Cortex of kidney (tissue), 1 donor: ENCODE measurements around the gene FRK.
"Not testable (repeated sequence)": the region's sequence is repeated elsewhere in the genome, so short reads cannot be mapped to it uniquely, and the experiment has no call there.

Experiments
- DNase-seq: peaks from one replicate; lab custom pipeline; 2025; lab: John Stamatoyannopoulos, UW

FRK gene

DNA sequence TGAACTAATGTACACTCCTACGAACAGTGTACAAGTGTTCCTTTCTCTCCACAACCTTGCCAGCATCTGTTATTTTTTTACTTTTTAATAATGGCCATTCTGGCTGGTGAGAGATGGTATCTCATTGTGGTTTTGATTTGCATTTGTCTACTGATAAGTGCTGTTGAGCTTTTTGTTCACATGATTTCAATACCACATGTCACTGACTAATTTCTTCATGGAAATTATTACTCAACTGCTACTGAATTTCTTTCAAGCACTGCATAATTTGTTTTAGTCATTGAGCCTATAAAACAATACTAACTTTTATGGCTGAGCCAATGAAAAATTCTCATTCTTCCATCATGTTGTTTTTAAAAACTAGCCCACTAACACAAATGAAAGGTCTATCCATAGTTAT lies 115.4 kb downstream of the FRK start:
- no peak for DNase-seq

DNA sequence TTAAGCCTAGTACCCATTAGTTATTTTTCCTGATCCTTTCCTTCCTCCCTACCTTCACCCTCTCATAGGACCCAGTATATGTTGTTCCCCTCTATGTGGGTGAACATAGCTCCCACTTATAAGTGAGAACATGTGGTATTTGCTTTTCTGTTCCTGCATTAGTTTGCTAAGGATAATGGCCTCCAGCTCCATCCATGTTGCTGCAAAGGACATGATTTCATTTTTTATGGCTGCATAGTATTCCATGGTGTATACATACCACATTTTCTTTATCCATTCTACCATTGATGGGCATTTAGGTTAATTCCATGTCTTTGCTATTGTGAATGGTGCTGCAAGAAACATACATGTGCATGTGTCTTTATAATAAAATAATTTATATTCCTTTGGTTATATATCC lies 115.9 kb downstream of the FRK start:
- not testable (repeated sequence) for DNase-seq

DNA sequence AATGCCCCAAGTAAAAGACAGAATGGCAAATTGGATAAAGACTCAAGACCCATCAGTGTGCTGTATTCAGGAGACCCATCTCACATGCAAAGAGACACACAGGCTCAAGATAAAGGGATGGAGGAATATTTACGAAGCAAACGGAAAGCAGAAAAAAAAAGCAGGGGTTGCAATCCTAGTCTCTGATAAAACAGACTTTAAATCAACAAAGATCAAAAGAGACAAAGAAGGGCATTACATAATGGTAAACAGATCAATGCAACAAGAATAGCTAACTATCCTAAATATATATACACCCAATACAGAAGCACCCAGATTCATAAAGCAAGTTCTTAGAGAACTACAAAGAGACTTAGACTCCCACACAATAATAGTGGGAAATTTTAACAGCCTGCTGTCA lies 123.2 kb downstream of the FRK start:
- not testable (repeated sequence) for DNase-seq

DNA sequence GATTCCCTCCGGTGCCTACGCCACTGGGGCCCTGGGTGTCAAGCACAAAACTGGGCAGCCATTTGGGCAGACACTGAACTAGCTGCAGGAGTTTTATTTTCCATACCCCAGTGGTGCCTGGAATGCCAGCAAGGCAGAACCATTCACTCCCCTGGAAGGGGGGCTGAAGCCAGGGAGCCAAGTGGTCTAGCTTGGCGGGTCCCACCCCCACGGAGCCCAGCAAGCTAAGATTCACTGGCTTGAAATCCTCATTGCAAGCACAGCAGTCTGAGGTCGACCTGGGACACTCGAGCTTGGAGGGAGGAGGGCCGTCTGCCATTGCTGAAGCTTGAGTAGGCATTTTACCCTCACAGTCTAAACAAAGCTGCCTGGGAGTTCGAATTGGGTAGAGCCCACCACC lies 125.3 kb downstream of the FRK start:
- no peak for DNase-seq

DNA sequence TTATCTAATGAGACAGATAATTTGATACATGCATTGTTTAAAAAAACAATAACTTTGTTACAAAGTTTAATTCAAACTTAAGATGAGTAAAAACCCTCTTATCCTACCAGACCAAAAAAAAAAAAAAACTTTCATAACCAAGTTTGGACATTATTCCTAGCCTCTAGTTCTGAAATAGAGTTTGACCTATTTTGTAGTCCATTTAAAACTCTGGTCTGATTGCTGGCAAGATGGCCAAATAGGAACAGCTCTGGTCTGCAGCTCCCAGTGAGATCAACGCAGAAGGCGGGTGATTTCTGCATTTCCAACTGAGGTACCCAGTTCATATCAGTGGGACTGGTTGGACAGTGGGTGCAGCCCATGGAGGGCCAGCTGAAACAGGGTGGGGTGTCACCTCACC lies 125.9 kb downstream of the FRK start:
- DNase-seq: no peak

DNA sequence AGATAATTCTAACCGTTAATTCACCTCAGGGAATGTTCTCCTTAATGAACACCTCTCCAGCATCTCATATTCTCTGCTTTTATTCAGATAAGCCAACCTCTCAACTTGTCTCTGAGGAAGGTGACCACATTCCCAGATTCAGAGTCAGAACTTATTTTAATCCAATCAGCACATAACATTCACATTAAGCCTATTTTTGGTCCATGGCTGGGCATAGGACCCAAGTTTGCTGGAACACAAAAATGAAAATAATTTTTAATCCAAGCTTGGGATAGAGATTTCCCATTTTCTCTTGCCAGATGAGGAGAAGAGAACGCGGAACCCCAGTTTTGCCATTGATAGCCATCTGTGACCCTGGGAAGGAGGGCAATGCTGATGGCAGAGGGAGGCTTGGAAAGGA lies 126.5 kb downstream of the FRK start:
- DNase-seq: no peak

DNA sequence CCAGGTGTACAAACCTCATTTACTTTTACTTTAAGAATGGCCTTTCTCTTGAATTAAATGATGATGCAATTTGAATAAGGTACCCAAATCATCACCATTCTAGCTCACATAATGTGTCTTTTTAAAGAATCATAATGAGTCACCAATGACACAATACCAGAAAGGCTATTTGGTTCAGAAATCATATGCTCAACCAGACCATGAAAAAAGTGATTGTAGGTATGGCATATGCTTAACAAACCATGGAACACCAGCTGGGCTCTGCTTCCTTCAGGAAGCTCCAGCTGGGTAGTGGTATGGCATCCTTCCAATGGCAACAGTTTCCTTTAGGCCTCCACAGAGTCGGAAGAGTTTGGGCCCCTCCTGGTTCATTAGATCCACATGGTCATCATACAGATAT lies 128.2 kb downstream of the FRK start:
- no peak for DNase-seq

DNA sequence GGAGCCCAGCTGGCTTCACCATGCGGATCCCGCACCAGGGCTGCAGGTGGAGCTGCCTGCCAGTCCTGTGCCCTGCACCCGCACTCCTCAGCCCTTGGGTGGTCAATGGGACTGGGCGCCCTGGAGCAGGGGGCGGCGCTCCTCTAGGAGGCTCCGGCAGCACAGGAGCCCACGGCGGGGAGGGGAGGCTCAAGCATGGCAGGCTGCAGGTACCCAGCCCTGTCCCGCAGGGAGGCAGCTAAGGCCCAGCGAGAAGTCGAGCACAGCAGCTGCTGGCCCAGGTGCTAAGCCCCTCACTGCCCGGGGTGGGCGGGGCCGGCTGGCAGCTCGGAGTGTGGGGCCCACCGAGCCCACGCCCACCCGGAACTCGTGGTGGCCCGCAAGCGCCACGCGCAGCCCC lies 132.7 kb downstream of the FRK start:
- DNase-seq: not testable (repeated sequence)

DNA sequence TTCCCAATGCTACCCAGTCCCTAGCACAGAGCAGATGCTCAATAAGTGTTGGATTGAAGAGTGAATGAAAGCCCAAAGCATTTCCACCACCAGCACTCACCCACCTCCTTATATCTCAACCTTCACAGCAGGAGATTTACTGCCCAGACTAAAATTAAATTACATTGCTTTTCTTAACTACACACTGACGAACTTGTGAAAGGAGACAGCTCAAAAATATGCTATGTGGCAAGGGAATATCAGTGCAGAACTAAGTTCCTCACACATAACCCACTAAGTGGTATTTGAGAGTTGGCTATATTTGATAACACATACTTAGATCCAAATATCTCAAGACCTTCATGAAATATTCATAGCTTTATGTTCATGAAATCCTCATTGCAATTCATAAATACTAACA lies 137.7 kb downstream of the FRK start:
- no peak for DNase-seq

DNA sequence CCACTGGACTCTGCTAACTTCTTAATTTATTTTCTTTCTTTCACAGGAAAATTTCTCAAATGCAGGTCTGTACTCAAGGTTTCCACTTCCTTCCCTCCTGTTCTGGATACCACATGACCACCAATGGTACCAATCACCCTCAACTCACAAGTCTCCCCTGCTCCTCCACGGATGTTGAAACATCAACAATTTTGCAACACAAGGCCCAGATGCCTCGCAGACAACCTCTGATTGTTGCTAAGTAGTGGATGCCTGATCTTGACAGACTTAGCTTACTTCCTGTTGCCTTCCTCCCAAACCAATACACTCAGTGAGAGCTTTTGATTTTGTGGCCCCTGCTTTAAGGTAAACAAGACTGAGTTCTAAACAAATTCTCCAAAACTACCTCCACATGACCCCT lies 146.6 kb downstream of the FRK start:
- no peak for DNase-seq

DNA sequence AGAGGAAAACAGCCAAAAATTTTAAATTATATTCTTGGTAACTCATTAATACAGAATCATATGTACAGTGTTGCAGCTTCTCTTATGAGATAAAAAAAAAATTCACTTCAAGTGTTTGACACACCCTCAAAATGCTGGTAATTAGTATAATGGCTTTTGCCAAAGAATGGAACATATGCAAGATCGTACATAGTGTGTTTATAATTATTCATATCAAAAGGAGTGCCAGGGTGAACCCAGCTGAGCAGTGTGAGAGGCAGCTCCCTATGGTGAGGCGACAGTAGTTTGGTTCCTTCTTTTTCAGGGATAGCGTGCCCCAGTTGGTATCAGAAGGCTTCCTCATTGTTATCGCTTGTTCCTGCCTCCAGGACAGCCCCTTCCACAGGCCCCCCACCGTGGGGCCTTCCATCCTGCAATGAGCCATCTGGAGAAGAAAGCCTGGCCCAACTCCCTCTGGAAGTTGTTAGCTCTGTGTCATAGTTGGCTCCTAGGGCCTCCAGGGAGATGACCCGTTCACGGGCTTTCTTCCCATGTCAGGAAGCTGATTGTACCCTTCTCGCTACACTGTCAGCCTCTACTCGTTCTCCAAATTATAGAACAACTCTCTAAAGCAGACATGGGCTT lies 150.7 kb downstream of the FRK start:
- DNase-seq: no peak

DNA sequence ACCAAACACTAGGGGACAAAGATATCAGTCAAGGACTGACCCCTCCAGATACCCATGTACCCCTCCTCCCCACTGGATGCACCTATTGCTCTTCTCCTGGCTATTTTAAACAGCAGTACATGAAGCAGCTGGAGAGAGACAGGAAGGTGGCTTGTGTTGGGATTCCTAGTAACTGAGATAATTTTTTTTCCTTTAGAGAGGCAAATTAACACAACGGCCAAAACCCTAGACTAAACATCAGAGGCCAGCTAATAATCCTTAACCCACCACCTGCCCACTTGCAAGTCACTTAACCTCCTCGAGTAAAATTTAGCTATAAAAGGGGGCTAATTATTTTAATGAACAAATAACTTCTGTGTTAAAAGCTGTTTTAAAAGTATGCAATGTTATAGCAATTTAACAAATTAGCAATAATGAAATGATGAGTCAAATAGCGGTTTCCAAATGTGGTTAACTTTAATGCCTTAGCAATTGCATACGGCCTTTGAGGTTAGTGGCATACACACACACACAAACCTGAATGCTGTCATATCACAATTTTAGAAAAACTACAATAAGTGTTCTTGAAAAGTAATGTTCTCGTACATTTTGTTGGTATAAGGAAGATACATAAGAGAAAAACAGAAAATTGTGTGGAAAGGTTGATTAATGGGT lies 151.7 kb downstream of the FRK start:
- no peak for DNase-seq

DNA sequence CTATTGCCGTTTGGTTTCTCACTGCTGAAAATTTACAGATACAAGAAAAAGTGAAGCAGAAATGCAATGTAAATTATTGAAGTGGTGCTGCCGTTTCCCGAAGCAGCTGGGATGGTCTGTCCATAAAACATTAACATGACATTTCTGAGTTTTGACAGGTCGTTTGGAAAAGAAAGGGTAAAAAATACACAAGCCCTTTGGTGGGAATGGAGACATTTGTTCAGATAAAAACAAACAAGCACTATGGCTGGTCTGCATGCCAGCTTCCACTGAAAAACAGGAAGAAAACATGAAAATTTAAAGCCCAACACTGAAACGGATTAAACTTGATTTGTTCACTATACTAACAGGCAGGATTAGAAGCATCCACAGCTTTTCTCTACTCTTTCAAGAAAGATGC lies 155.2 kb downstream of the FRK start:
- no peak for DNase-seq

DNA sequence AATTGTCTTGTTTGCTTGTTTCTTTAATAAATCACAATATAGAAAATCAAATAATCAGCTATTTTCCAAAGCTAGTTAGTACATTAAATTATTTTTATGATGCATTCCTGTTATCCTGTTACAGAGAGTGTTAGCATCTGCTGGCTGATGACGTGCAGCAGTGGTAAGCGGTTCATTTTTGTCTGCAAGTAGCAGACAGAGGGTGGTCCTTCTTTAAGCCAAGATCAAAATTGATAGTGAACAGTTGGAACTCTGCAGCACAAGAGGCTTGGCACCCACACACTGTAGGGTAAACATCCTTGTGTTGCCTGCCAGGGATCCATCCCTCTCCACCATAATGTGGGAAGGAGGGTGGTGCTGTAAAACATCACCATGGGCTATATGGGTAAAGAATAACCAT lies 158.3 kb downstream of the FRK start:
- no peak for DNase-seq

DNA sequence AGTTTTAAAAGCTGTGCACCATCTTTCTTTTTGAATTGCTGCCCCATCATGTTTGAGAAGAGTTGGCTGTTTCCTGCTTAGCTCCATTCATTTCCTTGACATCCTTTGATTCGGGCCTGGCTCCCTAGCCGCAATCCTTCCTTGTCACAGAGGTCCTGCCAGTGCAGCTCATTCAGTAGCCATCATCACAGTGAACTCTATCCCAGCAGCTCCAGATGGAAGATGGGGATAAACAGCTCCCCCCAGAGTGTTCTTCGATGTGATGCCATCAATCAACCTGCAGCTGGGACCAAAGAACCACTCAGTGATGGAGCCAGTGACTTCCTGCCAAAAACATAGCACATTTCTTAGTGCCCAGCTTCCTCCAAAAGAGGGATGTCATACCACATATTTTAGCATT lies 158.8 kb downstream of the FRK start:
- no peak for DNase-seq

DNA sequence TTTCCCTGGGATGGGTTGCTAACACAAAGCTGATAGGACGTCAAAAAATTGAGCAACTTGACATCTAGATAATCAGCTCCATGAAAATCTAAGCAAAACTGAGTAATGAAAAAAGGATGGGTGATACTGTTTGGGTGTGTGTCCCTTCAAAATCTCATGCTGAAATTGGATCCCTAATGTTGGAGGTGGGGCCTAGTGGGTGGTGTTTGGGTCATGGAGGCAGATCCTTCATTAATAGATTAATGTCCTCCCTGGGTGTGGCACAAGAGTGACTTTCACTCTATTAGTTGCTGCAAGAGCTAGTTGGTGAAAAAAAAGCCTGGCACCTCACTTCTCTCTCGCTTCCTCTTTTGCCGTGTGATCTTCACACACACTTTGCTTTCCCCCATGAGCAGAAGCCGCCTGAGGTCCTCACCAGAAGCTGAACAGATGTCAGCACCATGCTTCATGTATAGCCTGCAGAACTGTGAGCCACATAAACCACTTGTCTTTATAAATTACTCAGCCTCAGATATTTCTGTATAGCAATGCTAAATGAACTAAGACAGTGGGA lies 160.9 kb downstream of the FRK start:
- DNase-seq: no peak

DNA sequence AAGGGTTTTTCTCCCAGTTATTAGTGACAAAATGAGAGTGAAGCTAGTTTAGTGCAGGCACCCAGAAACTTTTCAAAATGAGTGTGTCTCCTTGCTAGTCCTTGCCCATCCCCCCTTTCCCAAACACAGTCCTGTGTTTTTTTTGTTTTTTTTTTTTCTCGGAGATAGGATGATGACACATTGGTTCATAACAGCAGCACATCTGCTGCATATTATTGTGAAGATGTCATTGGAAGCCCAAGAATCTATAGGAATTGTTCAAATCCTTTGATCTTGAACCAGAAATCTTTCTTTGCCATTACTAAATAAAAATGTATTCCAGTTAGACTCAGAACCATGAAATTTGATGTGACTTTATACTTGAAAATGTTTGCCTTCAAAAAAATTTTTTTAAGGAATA lies 162.4 kb downstream of the FRK start:
- DNase-seq: no peak

DNA sequence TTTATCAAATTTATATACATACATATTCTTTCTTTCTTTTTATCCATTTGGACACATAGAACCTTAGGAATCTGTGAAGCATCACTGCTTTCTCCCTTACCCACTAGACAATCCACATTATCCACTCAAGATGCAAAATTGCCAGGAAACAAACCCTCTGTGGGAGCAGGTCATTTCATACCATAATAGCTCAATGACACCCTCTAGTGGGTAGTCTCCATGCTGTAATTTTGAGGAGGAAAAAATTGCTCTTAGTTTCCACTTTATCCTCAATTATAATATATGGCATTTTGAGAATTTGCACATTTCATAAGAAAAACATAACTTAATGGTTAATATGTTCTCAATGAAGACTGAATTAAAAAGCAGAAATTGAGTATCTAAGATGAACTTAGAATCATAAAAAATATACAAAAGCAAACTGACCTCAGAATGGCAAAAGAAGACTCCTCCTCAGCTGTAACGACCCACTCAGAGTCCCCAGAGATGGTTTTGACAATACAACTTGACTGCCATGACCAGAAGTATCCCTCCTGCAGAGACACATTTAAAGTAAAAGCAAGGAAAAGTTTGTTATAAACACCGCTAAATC lies 164.1 kb downstream of the FRK start:
- DNase-seq: no peak

DNA sequence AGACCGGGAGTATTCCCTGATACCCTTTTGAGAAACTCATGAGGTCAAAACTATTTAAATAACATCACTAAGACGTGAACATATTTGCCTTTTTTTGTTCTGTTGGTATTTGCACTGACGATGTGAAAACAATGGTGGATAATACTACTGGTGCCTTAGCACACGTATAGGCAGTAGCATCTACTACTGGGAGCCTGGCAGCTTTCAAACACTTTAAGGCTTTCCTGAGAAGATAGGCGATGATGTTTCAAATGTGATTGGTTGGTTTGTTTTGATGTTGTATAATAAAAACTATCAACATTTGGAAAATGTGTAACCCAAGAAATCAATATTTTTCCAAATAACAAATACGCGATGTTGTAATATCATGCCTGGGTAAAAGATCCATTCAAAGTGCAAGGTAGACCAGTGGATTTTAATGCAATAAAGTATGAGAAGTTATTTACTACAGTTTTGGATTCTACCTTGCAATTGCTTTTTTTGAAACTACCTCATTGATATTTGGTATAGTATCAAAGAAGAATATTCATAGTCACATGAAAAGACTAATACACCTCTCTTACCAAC lies 166.2 kb downstream of the FRK start:
- DNase-seq: no peak

DNA sequence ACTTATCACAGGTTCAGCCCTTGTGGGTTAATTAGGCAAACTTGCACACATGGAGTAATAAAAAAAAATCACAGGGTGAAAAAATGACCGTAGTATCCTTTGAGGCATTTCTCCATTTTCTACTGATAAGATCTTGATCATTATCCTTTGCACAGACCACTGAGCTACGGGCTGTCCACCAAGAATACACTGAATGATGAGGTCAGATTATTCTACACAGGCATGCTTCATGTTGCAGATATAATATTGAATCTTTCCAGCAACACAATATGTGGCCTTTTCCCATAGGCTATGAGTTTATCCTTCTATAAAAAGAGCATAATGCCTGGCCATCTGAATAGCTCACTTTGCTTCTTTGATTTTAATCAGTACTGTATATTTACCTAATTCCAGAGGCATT lies 168.9 kb downstream of the FRK start:
- DNase-seq: no peak

DNA sequence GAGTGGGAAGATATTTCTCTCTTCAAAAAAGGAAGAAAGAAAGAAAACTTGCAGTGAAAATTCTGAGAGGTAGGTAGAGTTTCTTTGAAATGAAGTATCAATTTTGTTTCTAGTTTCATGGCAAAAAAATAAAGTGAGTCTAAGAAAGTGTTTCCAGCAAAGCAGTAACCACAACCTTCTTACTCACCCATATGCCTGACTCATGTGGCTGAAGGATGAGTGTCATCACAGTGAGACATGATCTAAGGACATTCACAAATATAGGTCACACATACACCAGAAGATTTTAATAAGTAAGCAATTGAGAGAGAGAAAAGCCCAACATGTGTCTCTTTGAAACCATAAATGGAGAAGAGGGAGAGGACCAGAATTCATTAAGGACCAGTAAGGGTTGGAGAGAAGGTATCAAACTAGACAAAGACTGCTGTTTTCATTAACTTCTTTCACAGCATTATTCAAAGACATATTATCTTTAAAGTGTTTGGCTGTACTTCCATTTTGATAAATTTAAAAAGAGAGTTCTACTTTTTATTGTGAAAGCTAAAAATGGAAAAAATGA lies 169.5 kb downstream of the FRK start:
- DNase-seq: no peak

DNA sequence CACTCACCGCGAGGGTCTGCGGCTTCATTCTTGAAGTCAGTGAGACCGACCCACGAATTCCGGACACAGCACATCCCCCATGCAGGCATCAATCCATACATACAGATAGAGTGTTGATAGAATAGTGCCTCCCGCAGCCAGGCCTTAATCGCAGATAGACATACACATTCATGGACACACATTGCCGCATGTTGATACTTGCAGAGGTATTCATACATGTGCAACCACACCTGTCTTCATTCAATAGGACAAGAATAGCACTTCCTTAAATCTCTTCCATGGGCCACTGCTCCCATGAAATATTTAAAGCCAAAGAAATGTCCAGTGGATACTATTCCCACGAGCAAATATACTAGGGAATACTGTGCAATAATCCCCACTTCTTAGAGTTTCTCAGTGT lies 170.5 kb downstream of the FRK start:
- DNase-seq: no peak
